HG02610 (cell line): Measurements from ENCODE around the gene JARID2.

Source experiments
- ATAC-seq: cut with Tn5 transposase; IDR thresholded peaks from one replicate; pipeline ENCODE4 v1.9.1; 2021; ENCODE audit warnings: mild to moderate bottlenecking, moderate library complexity; ENCODE audit not compliant: unreplicated experiment

JARID2 gene

DNA sequence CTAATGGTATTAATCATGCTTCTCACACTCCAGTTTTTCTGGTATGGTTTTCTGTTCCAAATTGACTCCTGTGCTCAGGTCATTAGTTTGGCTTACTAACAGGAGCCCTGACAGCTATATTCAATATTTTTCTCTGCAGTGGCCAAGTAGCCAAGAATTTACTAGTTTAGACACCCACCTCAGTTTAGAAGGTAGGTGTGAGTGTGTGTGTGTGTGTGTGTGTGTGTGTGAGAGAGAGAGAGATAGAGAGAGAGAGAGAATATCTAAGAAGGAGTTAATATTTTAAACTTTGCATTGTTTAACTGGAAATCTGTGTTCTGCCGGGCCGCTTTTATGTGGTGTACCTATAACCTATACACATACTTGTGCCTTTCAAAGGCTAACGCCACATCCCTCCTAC lies 18.5 kb downstream of the JARID2 start:
- ATAC-seq = no peak

DNA sequence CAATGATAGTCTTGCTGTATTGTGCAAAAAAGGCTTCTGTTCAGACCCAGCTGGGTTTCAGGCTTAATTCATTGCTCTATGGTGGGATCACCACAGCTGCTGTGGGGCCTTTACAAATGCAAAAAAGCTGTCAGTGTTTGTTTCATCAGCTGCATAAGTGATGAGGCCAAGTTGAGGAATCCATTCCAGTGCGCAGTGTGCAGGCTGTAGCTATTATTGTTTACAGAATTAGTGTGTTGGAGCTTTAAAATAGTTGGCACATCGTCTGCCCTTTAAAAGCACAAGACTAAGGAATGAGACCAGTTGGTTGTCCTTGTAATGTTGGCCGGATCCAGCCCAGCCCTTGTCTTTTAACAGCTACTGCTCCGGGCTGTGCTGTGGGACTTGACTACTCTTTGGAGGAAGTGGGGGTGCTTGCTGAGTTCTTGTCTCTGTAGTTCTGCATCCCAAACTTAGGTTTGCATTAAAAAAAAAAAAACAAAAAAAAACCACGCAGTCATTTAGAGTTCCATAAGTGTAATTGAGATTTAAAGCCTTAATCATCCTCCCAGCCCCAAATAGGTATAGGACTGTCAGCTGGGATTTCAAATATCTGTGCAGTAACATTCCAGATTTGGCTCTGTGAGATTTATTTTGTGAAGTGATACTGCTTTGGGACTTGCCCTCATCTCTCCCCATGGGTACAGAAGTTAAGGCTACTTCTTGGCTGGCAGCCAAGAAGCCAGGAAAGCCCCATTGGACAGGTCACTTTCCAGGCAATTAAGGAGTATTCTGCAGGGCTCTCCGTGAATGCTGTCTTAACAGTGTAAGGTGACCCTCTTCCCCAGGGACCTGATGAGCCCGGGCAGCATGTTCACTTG lies 19.3 kb downstream of the JARID2 start:
- ATAC-seq = no peak

DNA sequence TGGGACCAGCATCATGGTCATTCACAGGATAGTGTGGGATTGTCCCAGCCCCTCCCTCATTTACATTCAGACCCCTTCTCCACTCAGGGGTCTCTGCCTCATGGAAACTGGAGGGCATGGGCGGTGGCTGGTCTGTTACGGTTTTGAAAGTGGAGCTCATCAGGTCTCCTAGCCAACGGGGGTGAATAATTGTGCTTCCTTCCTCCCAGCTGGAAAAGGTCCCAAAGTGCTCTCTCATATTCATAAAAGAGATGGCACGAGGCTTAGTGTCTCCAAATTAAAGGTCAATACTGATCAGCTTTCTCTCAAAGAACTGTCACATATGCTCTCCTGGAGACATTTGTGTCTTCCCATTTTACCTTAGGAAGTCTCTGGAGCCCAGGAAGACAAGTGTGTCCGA lies 19.9 kb downstream of the JARID2 start:
- no peak for ATAC-seq

DNA sequence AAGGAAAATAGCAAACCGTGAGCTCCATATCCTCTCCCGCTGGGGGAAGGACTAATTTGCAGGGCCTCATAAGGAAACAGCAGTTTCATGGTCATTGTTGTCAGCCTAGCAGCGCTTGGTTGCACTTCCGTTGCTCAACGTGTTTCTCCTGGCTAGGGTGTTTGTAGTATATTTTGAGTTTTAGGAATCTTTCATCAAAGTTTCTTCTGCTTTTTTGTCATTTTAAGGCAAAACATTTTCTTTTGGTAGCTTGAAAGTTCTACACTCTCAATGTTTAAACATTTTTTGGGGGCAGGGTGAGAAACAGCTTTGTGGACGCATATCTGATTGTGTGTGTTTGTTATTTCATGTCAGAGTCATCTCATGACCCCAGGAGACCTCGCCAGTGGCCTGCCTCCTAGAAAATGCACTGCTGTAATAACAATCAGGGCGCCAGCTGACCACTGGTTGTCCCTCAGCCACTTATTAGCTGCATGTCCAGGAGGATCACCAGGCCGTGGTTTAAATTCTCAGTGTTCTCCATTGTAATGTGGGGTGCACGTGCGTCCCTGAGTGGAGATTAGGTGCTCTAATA lies 20.6 kb downstream of the JARID2 start:
- peak; percentile 48 for ATAC-seq

DNA sequence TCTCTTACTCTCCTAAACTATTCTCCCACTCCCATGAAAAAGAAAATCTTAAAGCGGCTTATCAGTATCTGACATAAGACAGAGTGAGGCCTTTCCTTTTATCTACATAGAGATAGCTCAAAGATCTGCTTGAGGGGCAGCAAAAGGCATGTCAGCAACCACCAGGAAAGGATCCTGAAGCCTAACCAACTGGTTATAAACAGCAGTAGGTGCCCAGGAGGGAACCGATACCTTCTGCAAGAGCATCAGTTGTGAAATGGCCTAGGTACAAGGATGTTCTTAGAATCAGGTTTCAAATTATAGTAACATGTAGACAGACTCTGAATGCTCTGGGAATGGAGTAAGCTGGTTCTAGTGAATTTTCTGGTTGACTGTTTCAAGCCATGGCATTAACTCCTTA lies 21.4 kb downstream of the JARID2 start:
- ATAC-seq = no peak

DNA sequence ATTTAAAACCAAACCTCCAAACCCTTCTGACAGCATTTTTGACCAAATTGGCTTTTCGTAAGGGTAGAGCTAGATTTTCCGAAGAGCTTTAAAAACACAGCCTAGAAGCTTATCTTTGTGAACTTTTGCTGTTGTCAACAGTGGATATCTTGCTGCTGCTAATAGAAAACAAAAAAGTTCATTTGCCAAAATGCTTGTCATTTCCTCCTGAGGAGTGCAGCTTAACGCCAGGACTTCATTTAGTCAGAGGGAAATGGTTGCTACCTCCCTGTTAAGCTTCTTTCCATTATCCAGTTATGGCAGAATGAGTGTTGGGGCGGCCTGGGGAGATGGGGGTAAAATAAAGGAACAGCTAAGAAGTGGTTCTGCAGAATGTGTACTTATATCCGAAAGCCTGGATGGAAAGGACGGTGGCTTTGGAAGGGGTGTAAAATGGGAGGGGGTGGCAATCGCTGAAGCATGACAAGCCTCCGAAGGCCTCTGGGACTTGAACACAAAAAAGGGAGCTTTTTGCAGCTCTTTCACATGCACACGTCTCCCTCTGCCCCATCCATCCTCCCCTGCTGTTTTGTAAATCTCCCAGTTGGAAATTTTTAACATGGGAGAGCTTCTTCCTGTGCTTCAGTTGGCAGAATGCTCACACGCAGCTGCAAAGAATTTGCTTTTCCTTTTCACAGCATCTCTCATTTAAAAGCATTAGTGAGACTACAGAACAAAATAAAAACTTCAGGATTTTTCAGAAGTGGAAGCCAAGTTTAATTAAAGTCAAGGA lies 22.5 kb downstream of the JARID2 start:
- ATAC-seq = no peak

DNA sequence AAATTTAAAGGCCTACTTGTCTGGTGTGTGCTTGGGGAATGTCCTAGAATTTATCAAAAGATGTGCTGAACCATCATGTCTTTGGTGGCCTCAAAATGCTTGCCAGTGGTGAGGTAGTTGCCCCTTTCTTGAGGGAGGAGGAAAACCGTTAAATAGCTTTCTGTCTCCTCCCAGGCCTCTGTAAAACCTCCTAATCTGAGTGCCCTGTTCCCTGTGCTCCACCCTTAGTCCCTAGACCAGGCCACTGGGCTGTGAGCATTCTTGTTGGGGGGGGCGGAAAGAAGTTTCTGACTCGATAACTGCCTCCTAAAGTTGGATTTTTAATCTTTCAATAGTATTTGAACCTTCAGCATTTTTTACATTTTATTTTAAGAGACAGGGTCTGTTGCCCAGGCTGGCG lies 23.1 kb downstream of the JARID2 start:
- ATAC-seq = no peak

DNA sequence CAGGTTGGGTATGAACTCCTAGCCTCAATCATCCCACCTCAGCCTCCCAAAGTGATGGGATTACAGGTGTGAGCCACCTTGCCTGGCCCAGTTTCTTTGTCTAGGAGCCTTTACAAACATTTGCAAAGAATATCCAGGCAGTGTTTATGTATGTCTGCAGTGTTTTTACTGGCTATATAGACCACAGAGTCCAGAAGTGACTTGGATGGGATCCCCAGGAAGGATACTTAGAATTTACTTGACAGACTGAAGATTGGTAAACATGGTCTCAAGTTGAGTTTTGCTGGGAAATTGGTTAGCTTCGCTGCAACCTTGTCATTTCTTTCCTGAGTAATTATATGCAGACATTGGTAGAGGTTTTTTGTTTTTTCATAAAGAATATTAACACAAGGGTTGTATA lies 23.8 kb downstream of the JARID2 start:
- ATAC-seq = no peak

DNA sequence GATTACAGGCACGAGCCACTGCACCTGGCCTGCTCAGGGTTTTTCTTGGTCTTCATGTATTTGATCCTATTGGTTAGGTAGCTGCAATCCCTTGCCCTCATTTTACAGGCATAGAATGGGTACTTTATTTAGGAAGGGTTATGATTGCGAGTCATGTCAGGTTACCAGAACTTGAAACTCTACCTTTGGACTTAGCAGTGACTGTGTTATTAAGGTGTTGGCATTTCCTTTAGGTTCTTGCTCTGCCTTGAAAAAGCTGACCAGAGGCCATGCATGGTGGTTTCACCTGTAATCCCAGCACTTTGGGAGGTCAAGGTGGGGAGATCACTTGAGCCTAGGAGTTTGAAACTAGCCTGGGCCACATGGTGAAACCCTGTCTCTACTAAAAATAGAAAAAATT lies 24.5 kb downstream of the JARID2 start:
- no peak for ATAC-seq

DNA sequence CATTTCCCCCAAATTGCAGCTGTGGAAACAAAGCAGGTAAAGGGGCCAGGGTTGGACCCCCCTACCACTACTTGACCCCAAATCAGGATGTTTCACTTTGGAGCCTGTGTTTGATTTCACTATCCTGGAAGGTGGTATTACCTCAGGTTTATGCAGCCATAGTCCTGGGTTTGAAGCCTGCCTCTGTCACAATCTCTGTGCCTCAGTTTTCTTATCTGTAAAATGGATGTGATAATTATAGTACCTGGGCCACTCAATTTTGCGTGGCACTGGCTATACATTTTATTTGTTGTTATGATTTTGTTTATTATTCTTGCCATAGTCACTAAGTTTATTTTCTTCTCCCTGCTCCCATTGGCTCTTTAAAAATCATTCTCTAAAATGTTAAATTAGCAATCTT lies 26.7 kb downstream of the JARID2 start:
- no peak for ATAC-seq

DNA sequence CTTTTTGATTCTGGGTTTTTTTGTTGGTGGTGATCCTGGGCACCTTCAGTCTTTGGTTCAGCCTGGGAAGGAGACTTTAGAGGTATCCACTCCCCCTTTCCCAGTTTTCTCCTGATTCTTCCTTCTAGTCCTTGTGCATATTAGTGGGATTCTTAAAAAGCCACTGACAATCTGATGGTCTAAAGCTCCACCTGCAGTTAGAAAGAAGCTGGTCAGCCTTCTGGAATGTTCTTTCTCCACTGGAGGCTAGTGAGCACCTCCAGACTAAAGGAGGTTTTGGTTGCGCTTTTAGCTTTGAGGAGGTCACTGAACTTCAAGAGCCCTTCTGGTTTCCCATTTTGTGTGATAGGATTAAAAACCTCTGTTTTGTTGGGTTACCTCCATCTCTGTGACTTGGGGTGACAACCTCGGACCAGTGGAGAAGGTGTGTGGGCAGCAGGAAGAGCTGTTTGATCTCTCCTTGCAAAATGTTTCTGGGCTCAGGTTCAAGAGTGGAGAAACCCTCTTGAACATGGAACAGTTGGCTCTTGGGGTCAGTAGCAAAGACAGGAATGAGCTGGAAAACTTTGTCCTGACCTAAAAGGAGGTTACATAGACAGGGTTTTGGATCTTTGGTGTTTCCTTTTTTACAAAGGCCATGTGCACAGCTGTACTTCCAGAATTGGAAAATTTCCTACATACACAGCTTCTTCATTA lies 29.0 kb downstream of the JARID2 start:
- ATAC-seq = no peak

DNA sequence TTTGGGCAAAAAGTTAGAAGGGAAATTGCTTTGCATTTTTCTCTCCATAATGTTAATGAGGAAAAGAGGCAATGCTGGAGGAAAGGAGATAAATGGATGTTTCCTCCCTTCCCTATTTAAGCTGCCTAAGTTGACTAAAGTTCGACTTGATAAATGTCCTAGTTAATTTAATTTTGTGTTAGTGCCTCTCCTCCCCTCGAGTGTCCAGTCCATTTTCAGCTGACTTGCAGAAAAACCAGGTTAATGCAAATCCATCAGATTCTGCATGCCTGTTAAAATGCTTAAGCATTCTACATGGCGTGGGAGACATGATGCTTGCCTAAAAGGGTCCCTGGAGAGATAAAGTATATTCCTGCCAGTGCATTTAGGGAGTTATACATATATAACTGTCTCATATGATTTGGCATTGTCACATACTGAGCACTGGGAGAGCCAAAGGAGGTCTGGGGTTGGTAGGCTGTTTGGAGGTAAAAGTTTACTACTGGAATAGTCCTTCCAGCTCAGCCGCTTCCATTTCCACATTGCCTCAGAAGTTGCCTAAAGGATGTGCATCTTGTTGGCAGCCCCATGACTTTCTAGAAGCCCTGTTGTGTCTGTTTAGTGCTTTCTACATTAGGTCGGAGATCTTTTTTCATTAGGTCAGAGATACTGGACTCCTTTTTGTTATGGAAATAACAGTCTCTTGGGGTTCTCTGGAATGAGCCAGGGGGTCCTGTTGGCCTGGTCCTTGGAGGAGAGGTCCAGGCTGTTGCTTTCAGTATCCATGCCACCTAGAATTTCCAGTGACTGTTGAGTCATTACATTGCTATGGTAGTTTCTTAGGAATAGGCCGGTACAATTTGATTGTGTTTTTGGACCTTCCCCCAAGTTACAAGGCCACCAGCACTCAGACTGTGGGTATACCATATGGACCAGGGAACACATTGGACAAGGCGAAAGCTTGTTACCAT lies 30.4 kb downstream of the JARID2 start:
- ATAC-seq = no peak

DNA sequence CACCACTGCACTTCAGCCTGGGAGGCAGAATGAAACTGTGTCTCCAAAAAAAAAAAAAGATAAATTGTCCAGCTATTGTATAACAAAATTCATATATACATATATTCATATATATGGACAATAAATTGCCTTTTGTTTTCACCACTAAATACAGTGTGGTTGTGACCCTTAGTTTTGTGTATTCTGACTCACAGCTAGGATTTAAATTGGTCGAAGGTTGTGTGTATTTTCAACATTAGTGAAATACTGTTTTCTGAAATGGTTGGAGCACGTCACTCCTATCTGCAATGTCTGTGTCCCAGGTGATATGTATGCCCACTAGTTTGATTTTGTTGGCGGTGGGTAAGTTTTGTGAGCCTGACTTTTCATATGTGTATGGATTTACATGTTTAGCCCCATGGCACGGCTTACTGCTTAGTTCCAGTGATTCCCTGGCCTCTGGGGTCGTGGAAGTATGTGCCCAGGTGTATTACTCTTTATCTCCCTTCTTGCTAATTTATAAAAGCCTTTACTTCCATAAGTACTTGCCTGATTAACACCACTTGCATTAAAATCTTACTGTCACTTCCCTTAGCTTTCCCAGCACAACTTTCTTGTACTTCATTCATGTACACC lies 33.3 kb downstream of the JARID2 start:
- no peak for ATAC-seq

DNA sequence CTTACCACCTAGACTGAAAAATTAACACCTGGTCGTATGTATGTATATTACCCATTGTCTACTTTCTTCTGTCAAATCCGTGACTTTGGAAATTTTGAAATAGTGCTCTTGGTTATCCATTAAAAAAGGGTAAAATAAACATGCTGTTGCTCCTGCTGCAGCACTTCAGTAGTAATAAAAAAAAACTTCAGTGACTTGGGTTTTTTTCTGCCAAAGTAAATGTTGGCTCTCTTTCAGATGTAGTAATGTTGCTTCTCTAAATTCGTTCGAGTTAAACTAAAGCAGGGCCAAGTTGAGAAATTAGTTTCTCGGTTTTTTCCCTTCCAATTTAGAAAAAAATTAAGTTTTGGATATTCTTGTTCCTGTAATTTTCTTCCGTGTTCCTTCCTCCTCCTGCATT lies 34.2 kb downstream of the JARID2 start:
- ATAC-seq = no peak

DNA sequence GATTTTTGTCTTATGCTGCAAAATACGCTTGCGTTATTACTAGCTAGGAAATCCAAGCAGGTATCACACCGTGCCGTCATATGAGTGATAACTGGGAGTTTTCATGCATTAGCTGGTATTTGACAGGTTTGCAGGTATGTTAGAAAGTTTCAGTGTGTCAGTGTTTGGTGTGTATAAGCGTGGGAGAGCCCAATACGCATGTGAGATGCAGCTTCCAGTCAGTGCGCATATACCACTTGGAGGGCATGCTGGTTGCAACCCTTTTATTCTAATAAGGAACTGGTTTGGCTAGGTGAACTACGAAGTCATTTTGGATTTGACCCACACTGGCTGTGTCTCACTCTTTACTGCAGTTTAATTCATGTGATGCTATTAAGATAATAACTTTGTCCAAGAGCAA lies 35.1 kb downstream of the JARID2 start:
- ATAC-seq = no peak

DNA sequence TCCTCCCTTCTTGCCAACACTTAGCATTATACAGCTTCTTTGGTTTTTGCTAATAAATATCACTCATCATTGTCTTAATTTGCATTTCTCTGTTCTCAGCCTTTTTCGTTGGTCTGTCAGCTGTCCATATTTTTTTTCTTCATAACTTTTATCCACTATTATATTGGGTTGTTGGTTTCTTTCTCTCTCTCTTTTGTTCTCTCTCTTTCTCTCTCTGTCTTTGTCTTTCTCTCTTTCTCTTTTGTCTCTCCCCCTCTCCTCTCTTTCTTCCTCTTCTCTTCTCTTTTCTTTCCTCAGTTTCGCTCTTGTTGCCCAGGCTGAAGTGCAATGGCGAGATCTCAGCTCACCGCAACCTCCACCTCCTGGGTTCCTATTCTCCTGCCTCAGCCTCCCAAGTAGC lies 36.5 kb downstream of the JARID2 start:
- ATAC-seq = no peak

DNA sequence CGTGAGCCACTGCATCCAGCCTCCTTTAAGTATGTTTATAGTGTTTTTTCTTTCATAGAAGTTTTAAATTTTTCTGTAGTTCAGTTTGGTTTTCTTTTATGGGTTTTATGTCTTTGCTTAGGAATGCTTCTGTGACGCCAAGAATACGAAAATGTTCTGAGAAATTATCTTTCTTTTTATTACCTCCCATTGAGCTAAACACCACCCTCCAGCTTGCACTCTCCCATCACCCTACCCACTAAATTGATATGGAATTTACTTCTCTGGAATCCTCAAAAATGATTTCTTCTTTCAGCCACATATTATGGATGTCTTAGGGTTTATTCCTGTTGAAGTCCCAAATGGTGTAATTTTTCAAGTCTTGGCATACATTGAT lies 38.1 kb downstream of the JARID2 start:
- no peak for ATAC-seq

DNA sequence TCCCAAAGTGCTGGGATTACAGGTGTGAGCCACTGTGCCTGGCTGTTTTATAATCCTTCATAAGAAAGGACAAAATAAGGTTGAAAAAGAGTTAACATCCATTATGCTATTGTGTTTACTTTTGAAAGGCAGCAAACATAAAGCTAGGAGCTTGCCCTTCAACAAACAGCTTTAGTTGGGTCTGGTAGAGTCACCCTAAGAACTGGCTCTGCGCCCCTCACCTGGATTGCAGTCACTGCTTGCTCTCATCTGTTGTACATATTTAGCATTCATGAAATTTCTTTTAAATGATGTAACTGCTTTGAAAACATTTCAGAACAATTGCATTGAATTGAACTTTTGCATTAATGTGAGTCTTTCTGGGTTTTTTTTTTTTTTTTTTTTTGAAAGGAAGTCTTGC lies 38.9 kb downstream of the JARID2 start:
- no peak for ATAC-seq

DNA sequence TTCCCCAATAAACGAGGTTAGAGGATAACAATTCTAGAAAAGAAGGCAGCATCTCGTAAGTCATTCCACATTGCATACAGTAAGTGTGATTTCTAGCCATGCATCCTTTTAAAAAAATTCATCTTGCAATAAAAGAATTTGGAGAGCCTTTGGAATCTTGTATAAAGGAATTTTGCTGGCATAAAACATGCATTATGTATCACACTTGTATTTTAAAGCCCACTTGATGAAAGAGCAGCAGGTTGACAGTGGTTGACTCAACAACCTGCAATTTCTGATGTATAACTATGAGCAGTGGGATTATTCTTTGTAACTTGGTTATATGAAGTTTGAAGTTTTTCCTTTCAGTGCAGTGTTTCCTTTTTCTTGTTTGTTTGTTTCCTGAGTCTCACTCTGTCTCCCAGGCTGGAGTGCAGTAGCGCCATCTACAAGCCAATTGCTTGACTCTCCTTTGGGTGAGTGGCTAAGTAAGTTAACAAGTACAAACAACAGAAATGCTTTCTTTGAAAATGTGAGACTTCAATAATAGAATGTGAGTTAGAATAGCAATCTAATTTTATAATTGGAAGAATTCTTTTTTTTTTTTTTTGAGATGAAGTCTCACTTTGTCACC lies 39.9 kb downstream of the JARID2 start:
- no peak for ATAC-seq
